Tibial nerve (tissue), 4 donors: ENCODE results near the gene CACNA2D2.

Experiments used
- CTCF ChIP-seq, 5 experiments: fragments of 200-600 bp in 3 of 5; fragments of 450-650 bp in 2 of 5; sonication (generic) in 3 of 5; IDR thresholded peaks; one replicate each; pipeline ENCODE4 v1.5.1; 2016 to 2019; ENCODE audit warnings: antibody characterized with exemption in 5 of 5, mild to moderate bottlenecking in 3 of 5, moderate library complexity in 2 of 5
- EP300 ChIP-seq, 2 donors: sonication (generic); formaldehyde crosslinking; IDR thresholded peaks; one replicate each; pipeline ENCODE4 v1.6.1; 2017; ENCODE audit warnings: antibody characterized with exemption in 2 of 2, mild to moderate bottlenecking in 1 of 2

GRCh38 chr3:50417637-50418033, 85.8 kb downstream of the CACNA2D2 start:
- no peak for TF ChIP-seq CTCF (IDR thresholded peaks at IDR 0.05)
- no peak for TF ChIP-seq EP300 (IDR thresholded peaks at IDR 0.05)
